ENCODE measurements around the gene RICTOR. TPM values are rescaled to one million over a fixed set of nuclear protein-coding genes. Genes with fewer than 3 reads are reported as not detected.
"Not testable (repeated sequence)": the region's sequence is repeated elsewhere in the genome, so short reads cannot be mapped to it uniquely, and the experiment has no call there.

RICTOR gene
- total RNA-seq, 1 experiment from 2014 or later, result 21.7 TPM

DNA sequence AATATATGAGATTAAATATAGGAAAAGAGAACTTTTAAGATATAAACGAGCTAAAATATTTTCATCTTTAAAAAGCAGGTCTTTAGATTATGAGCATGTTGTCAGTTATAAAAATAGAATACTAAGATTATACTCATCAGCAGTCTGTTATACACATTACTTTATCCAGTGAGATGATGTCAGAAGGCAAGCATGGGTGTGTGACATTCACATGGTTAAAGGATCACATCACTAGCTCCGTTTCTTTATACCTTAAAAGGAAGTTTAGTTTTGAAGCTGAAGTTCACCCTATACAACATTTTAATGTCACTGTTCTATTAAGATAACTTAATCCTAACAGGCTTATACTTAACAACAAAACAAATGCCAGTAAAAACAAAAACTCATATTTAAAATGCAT, 59.6 kb downstream of the RICTOR start (continued):
- TF ChIP-seq, protein P1, sequence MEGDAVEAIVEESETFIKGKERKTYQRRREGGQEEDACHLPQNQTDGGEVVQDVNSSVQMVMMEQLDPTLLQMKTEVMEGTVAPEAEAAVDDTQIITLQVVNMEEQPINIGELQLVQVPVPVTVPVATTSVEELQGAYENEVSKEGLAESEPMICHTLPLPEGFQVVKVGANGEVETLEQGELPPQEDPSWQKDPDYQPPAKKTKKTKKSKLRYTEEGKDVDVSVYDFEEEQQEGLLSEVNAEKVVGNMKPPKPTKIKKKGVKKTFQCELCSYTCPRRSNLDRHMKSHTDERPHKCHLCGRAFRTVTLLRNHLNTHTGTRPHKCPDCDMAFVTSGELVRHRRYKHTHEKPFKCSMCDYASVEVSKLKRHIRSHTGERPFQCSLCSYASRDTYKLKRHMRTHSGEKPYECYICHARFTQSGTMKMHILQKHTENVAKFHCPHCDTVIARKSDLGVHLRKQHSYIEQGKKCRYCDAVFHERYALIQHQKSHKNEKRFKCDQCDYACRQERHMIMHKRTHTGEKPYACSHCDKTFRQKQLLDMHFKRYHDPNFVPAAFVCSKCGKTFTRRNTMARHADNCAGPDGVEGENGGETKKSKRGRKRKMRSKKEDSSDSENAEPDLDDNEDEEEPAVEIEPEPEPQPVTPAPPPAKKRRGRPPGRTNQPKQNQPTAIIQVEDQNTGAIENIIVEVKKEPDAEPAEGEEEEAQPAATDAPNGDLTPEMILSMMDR (IDR thresholded peaks at IDR 0.05 in 2 of 3, conservative IDR thresholded peaks at IDR 0.05 in 1 of 3; ENCODE audit: borderline replicate concordance in 1 of 3, insufficient read depth in 1 of 3, low read depth in 2 of 3, low read length in 2 of 3), result no peak
- TF ChIP-seq YY1 (IDR thresholded peaks at IDR 0.05; ENCODE audit: extremely low read depth, insufficient replicate concordance, low read depth, low read length), result no peak
- no peak for TF ChIP-seq ELF1 (IDR thresholded peaks at IDR 0.05; ENCODE audit: borderline replicate concordance, low read depth)

DNA sequence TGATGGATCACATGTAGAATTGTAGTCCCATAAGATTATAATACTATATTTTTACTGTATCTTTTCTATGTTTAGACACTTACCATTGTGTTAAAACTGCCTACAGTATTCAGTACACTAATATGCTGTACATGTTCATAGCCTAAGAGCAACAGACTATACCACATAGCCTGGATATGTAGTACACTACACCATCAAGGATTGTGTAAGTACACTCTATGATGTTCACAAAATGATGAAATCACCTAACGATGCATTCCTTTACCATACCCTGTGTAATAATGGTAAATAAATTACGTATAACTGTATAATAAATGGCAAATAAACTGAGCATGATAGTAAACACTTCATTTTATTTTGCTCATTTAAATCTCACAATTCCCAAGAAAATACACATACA, 60.3 kb downstream of the RICTOR start:
- no peak overlapping the region for H3K4me2 ChIP-seq (ENCODE audit: low read length)
- H3K36me3 ChIP-seq (ENCODE audit: control insufficient read depth in 1 of 2, insufficient read depth in 2 of 2, low read length in 2 of 2), result peaks cover 0 to 16% of the 10 kb centered on the region in 2 experiments; a peak in 1 of 4 replicates
- intact Hi-C loops (cut with micrococcal nuclease), result no loop called here
- no peak overlapping the region for H3K27ac ChIP-seq (ENCODE audit: low read depth, low read length)
- ATAC-seq (no peak), DNase-seq (ENCODE audit: low read depth, low spot score) (no peak)
- peaks cover 0 to 14% of the 10 kb centered on the region in 2 experiments; a peak in 2 of 4 replicates for H3K4me1 ChIP-seq (ENCODE audit: control insufficient read depth in 1 of 2, insufficient read depth in 2 of 2, low read length in 2 of 2)
- no peak overlapping the region for H3K4me3 ChIP-seq (replicated peaks in 1 of 2; ENCODE audit: low read depth in 1 of 2, low read length in 2 of 2)
- ChIA-PET CTCF (no interaction called here), POLR2A (no interaction called here), RAD21 (ENCODE audit: low non-redundant PET in 1 of 2, low total read pairs in 2 of 2, uncharacterized antibody in 2 of 2, unreplicated experiment in 2 of 2) (no interaction called here)
- H3K79me2 ChIP-seq (ENCODE audit: insufficient read depth, low read length), result peaks cover 4% of the 10 kb centered on the region; the same call in 1 of the 2 replicates
- H3K27me3 ChIP-seq (ENCODE audit: insufficient read depth, low read length), result no peaks in the 10 kb centered on the region
- H3K9me3 ChIP-seq (ENCODE audit: control insufficient read depth in 1 of 2, insufficient read depth in 1 of 2, low read depth in 1 of 2, low read length in 2 of 2), result peaks cover 10 to 11% of the 10 kb centered on the region in 2 experiments; a peak in 3 of 4 replicates
- no peak overlapping the region for H3K9ac ChIP-seq (ENCODE audit: low read length)
- no peaks in the 10 kb centered on the region for H4K20me1 ChIP-seq (ENCODE audit: insufficient read depth)
- H2AFZ ChIP-seq (ENCODE audit: low read depth, low read length, poor library complexity, severe bottlenecking), result no peak overlapping the region
- H3K9me2 ChIP-seq (ENCODE audit: insufficient read depth), result no peaks in the 10 kb centered on the region
- TF ChIP-seq SRF (IDR thresholded peaks at IDR 0.05; ENCODE audit: low read depth) (no peak), CBX3 (IDR thresholded peaks at IDR 0.05; ENCODE audit: low read depth) (no peak), ELF1 (IDR thresholded peaks at IDR 0.05; ENCODE audit: borderline replicate concordance, low read depth) (no peak), RAD21 (IDR thresholded peaks at IDR 0.05; ENCODE audit: low read depth) (no peak)
- TF ChIP-seq, protein P2, sequence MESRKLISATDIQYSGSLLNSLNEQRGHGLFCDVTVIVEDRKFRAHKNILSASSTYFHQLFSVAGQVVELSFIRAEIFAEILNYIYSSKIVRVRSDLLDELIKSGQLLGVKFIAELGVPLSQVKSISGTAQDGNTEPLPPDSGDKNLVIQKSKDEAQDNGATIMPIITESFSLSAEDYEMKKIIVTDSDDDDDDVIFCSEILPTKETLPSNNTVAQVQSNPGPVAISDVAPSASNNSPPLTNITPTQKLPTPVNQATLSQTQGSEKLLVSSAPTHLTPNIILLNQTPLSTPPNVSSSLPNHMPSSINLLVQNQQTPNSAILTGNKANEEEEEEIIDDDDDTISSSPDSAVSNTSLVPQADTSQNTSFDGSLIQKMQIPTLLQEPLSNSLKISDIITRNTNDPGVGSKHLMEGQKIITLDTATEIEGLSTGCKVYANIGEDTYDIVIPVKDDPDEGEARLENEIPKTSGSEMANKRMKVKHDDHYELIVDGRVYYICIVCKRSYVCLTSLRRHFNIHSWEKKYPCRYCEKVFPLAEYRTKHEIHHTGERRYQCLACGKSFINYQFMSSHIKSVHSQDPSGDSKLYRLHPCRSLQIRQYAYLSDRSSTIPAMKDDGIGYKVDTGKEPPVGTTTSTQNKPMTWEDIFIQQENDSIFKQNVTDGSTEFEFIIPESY (IDR thresholded peaks at IDR 0.05; ENCODE audit: extremely low read depth, insufficient replicate concordance, low read length), result no peak
- BruUV-seq (replicated peaks), result no TSS peak

DNA sequence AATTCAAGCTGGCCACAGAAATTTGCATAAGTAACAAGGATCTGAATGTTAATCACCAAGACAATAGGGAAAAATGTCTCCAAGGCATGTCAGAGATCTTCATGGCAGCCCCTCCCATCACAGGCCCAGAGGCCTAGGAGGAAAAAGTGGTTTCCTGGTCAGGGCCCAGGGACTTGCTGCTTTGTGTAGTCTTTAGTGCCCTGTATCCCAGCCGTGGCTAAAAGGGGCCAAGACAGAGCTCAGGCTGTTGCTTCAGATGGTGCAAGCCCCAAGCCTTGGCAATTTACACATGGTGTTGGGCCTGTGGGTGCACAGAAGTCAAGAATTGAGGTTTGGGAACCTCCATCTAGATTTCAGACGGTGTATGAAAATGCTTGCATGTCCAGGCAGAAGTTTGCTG, 63.2 kb downstream of the RICTOR start:
- ATAC-seq; H3K4me1 ChIP-seq (ENCODE audit: control insufficient read depth in 1 of 2, insufficient read depth in 2 of 2, low read length in 2 of 2); H3K27me3 ChIP-seq (ENCODE audit: insufficient read depth, low read length); BruUV-seq (replicated peaks); H2AFZ ChIP-seq (ENCODE audit: low read depth, low read length, poor library complexity, severe bottlenecking); DNase-seq (ENCODE audit: low read depth, low spot score); H3K4me2 ChIP-seq (ENCODE audit: low read length); H3K27ac ChIP-seq (ENCODE audit: low read depth, low read length); RAD21 ChIA-PET (ENCODE audit: low non-redundant PET in 1 of 2, low total read pairs in 2 of 2, uncharacterized antibody in 2 of 2, unreplicated experiment in 2 of 2); H3K79me2 ChIP-seq (ENCODE audit: insufficient read depth, low read length); intact Hi-C loops (cut with micrococcal nuclease); CTCF ChIA-PET; H3K9ac ChIP-seq (ENCODE audit: low read length); H3K4me3 ChIP-seq (replicated peaks in 1 of 2; ENCODE audit: low read depth in 1 of 2, low read length in 2 of 2); H3K9me2 ChIP-seq (ENCODE audit: insufficient read depth); H4K20me1 ChIP-seq (ENCODE audit: insufficient read depth); POLR2A ChIA-PET: not testable (repeated sequence)
- H3K9me3 ChIP-seq (ENCODE audit: control insufficient read depth in 1 of 2, insufficient read depth in 1 of 2, low read depth in 1 of 2, low read length in 2 of 2), result peaks cover 10 to 11% of the 10 kb centered on the region in 2 experiments; a peak in 3 of 4 replicates
- H3K36me3 ChIP-seq (ENCODE audit: control insufficient read depth in 1 of 2, insufficient read depth in 2 of 2, low read length in 2 of 2), result peaks cover 0 to 16% of the 10 kb centered on the region in 2 experiments; a peak in 1 of 4 replicates
